SU-DHL-6 (cell line): ENCODE measurements around the gene QSOX2.

Source experiments
- EZH2phosphoT487 ChIP-seq: fragments of 200-600 bp; sonication (generic), shearing (Covaris generic); conservative IDR thresholded peaks from 2 replicates; pipeline ENCODE4 v1.6.1; 2018; ENCODE audit warnings: mild to moderate bottlenecking, antibody characterized with exemption, low read length, moderate library complexity, mixed read lengths
- TF ChIP-seq, protein P1 (sequence below): fragments of 200-600 bp; sonication (generic); IDR thresholded peaks from one replicate; pipeline ENCODE4 v1.5.1; 2017; ENCODE audit warnings: antibody characterized with exemption, mild to moderate bottlenecking, low read length, moderate library complexity; ENCODE audit not compliant: insufficient read depth, poor library complexity, severe bottlenecking

DNA sequence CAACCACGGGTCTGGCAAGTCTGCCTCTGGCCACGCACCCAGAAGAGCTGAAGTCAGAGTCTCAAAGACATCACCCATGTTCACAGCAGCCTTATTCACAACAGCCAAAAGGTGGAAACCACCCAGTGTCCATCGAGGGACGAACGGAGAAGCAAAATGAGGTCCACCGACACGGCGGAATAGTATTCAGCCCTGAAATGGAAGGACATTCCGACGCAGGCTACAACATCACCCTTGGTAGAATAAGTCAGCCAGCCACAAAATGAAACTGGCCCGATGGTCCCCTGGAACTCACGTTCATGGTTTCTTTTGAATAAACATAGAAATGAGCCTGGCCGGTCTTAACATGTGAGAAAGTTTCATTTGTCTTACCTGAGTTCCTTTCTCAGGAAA, 41.4 kb upstream of the QSOX2 start:
- TF ChIP-seq, protein P1, sequence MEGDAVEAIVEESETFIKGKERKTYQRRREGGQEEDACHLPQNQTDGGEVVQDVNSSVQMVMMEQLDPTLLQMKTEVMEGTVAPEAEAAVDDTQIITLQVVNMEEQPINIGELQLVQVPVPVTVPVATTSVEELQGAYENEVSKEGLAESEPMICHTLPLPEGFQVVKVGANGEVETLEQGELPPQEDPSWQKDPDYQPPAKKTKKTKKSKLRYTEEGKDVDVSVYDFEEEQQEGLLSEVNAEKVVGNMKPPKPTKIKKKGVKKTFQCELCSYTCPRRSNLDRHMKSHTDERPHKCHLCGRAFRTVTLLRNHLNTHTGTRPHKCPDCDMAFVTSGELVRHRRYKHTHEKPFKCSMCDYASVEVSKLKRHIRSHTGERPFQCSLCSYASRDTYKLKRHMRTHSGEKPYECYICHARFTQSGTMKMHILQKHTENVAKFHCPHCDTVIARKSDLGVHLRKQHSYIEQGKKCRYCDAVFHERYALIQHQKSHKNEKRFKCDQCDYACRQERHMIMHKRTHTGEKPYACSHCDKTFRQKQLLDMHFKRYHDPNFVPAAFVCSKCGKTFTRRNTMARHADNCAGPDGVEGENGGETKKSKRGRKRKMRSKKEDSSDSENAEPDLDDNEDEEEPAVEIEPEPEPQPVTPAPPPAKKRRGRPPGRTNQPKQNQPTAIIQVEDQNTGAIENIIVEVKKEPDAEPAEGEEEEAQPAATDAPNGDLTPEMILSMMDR, result no peak
- TF ChIP-seq EZH2phosphoT487, result no peak
